Tibial artery (tissue), 4 donors: ENCODE data around the gene UVRAG.

Source experiments
- DNase-seq, 2 donors: peaks; one replicate each; pipeline ENCODE4 v3.0.0-alpha.2; 2019
- H3K27ac ChIP-seq, 2 donors: fragments of 200-600 bp; sonication (generic) in 1 of 2; 1 replicate in 1 of 2; 2 replicates in 1 of 2; pipeline ENCODE4 v1.5.1; 2018 to 2019; ENCODE audit warnings: mild to moderate bottlenecking in 1 of 2
- H3K27me3 ChIP-seq, 2 donors: fragments of 200-600 bp; sonication (generic) in 1 of 2; one replicate each; pipeline versions ENCODE4 v1.5.1 to v1.6.0; 2016 to 2019
- H3K36me3 ChIP-seq, 3 donors: fragments of 200-600 bp; sonication (generic) in 2 of 3; one replicate each; pipeline ENCODE4 v1.5.1; 2016 to 2019; ENCODE audit warnings: mild to moderate bottlenecking in 2 of 3
- H3K4me1 ChIP-seq, 4 donors: fragments of 200-600 bp; sonication (generic) in 2 of 4; 1 replicate in 3 of 4; 2 replicates in 1 of 4; pipeline ENCODE4 v1.5.1; 2016 to 2019
- H3K4me3 ChIP-seq, 2 donors: fragments of 200-600 bp; sonication (generic) in 1 of 2; 1 replicate in 1 of 2; 2 replicates in 1 of 2; pipeline ENCODE4 v1.5.1; 2018 to 2019; ENCODE audit warnings: mild to moderate bottlenecking in 2 of 2
- H3K9me3 ChIP-seq, 3 donors: fragments of 200-600 bp; sonication (generic) in 1 of 3; one replicate each; pipeline ENCODE4 v1.5.1; 2016 to 2019
- CTCF ChIP-seq, 2 experiments: fragments of 200-600 bp in 1 of 2; fragments of 450-650 bp in 1 of 2; IDR thresholded peaks; one replicate each; pipeline ENCODE4 v1.5.1; 2017 to 2019; ENCODE audit warnings: antibody characterized with exemption in 2 of 2, mild to moderate bottlenecking in 1 of 2, moderate library complexity in 1 of 2
- intact Hi-C: fragments of 100-400 bp; cut with DNase I; formaldehyde crosslinking; loops from one replicate; pipeline ENCODE4 v1.15.0; 2023; ENCODE audit warnings: low total_unique reads

Gene UVRAG

GRCh38 chr11:75823415-75823814 lies 8.4 kb downstream of the UVRAG start:
- Histone ChIP-seq H3K27ac (no peak overlapping the region), H3K4me3 (no peak overlapping the region), H3K36me3 (no peaks in the 10 kb centered on the region), H3K27me3 (no peaks in the 10 kb centered on the region), H3K9me3 (no peaks in the 10 kb centered on the region), H3K4me1 (peaks cover 0 to 75% (median 18%) of the 10 kb centered on the region in 4 donors)
- no peak for DNase-seq
- no peak for TF ChIP-seq CTCF (IDR thresholded peaks at IDR 0.05)
- intact Hi-C loops, result no loop called here

- peaks cover 0 to 72% (median 18%) of the 10 kb centered on the region in 4 donors for H3K4me1 ChIP-seq
Observed at GRCh38 chr11:75823946-75824345, 8.9 kb downstream of the UVRAG start.

GRCh38 chr11:75826461-75827230 lies 11.6 kb downstream of the UVRAG start:
- no peaks in the 10 kb centered on the region for H3K36me3 ChIP-seq
- DNase-seq, result no peak
- H3K4me1 ChIP-seq, result peaks cover 0 to 66% (median 18%) of the 10 kb centered on the region in 4 donors
- TF ChIP-seq CTCF (IDR thresholded peaks at IDR 0.05), result no peak
- H3K27ac ChIP-seq, result peak overlapping the region; percentile 79 to 87
- no peaks in the 10 kb centered on the region for H3K9me3 ChIP-seq
- intact Hi-C loops, result no loop called here
- H3K27me3 ChIP-seq, result no peaks in the 10 kb centered on the region
- H3K4me3 ChIP-seq, result peak overlapping the region; percentile 38 to 41

More at GRCh38 chr11:75823946-75824345, 8.9 kb downstream of the UVRAG start:
- no peaks in the 10 kb centered on the region for H3K9me3 ChIP-seq
- intact Hi-C loops, result no loop called here
- DNase-seq, result no peak
- peak overlapping the region in 1 of 2 donors; percentile 8 for H3K27ac ChIP-seq
- no peaks in the 10 kb centered on the region for H3K36me3 ChIP-seq
- no peak for TF ChIP-seq CTCF (IDR thresholded peaks at IDR 0.05)
- H3K27me3 ChIP-seq, result no peaks in the 10 kb centered on the region
- H3K4me3 ChIP-seq, result no peak overlapping the region

- intact Hi-C loops, result no loop called here
- no peak for TF ChIP-seq CTCF (IDR thresholded peaks at IDR 0.05)
- Histone ChIP-seq H3K4me3 (no peak overlapping the region), H3K27ac (peak overlapping the region; percentile 79 to 87), H3K36me3 (no peaks in the 10 kb centered on the region), H3K4me1 (peaks cover 0 to 66% (median 18%) of the 10 kb centered on the region in 4 donors), H3K27me3 (no peaks in the 10 kb centered on the region), H3K9me3 (no peaks in the 10 kb centered on the region)
- DNase-seq, result no peak
Observed at GRCh38 chr11:75827562-75827961, 12.6 kb downstream of the UVRAG start.

- TF ChIP-seq CTCF (IDR thresholded peaks at IDR 0.05), result no peak
- Histone ChIP-seq H3K9me3 (no peaks in the 10 kb centered on the region), H3K27ac (no peak overlapping the region), H3K4me1 (peaks cover 0 to 32% (median 11%) of the 10 kb centered on the region in 4 donors), H3K4me3 (no peak overlapping the region), H3K36me3 (no peaks in the 10 kb centered on the region), H3K27me3 (no peaks in the 10 kb centered on the region)
- DNase-seq, result no peak
- intact Hi-C loops, result no loop called here
Observed at GRCh38 chr11:75831915-75832502, 17.0 kb downstream of the UVRAG start.
